Measurements from ENCODE around the gene OR3A2.

DNA sequence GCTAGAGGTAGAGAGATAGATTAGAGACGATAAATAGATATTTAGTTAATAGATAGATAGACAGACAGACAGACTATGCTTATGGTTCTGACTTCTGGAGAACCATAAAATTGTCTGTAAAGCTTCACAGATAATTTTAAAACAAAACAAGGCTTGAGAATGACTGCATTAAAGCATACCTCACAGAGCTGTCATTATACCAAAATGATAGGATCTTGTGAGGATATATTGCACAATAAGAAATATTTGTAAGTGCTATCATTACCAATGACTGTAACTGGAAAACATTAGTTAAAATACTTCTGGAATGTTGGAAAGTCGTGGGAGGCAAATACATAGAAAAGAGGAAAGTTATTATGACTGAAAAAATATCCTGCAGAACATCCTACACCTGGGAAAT, 15.7 kb upstream of the OR3A2 start:
- TF ChIP-seq, protein P1, sequence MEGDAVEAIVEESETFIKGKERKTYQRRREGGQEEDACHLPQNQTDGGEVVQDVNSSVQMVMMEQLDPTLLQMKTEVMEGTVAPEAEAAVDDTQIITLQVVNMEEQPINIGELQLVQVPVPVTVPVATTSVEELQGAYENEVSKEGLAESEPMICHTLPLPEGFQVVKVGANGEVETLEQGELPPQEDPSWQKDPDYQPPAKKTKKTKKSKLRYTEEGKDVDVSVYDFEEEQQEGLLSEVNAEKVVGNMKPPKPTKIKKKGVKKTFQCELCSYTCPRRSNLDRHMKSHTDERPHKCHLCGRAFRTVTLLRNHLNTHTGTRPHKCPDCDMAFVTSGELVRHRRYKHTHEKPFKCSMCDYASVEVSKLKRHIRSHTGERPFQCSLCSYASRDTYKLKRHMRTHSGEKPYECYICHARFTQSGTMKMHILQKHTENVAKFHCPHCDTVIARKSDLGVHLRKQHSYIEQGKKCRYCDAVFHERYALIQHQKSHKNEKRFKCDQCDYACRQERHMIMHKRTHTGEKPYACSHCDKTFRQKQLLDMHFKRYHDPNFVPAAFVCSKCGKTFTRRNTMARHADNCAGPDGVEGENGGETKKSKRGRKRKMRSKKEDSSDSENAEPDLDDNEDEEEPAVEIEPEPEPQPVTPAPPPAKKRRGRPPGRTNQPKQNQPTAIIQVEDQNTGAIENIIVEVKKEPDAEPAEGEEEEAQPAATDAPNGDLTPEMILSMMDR (IDR thresholded peaks at IDR 0.05) = no peak
- TF ChIP-seq POLR2A (IDR thresholded peaks at IDR 0.05) (no peak), POLR2AphosphoS5 (IDR thresholded peaks at IDR 0.05) (no peak)

All from stomach (tissue), 4 donors.